ENCODE measurements around the gene NHLRC4. TPM values are rescaled to one million over a fixed set of nuclear protein-coding genes. Genes with fewer than 3 reads are reported as not detected.

The NHLRC4 gene
- total and polyA plus RNA-seq, 4 donors: 2.3 to 8.6 (median 5.7) TPM

DNA sequence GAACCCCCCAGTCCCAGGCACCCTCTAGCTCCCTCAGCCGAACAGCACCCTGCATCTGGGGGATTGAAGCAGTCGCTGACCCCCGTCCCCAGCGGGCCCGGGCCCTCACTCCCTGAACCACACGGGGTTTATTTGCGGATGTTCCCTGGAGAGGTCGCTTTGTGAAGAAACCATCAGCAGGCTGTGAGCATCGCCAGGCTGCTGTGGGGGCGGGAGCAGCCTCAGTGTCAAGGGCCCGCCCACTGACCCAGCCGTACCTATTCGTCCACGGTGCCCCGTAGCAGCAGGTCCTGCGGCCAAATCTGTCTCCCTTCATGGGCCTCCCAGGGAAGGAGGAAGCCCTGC lies 16.6 kb downstream of the NHLRC4 start:
- TF ChIP-seq, protein P1, sequence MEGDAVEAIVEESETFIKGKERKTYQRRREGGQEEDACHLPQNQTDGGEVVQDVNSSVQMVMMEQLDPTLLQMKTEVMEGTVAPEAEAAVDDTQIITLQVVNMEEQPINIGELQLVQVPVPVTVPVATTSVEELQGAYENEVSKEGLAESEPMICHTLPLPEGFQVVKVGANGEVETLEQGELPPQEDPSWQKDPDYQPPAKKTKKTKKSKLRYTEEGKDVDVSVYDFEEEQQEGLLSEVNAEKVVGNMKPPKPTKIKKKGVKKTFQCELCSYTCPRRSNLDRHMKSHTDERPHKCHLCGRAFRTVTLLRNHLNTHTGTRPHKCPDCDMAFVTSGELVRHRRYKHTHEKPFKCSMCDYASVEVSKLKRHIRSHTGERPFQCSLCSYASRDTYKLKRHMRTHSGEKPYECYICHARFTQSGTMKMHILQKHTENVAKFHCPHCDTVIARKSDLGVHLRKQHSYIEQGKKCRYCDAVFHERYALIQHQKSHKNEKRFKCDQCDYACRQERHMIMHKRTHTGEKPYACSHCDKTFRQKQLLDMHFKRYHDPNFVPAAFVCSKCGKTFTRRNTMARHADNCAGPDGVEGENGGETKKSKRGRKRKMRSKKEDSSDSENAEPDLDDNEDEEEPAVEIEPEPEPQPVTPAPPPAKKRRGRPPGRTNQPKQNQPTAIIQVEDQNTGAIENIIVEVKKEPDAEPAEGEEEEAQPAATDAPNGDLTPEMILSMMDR (IDR thresholded peaks at IDR 0.05; ENCODE audit: control extremely low read depth, extremely low read depth): no peak
- H3K4me1 ChIP-seq (ENCODE audit: control insufficient read depth in 5 of 5, insufficient read depth in 5 of 5, low read length in 5 of 5): peaks cover 0 to 22% (median 4%) of the 10 kb centered on the region in 5 donors
- H3K4me3 ChIP-seq: no peak overlapping the region
- ATAC-seq (ENCODE audit: insufficient read depth, low FRiP score) (no peak), DNase-seq (no peak)
- no peaks in the 10 kb centered on the region for H3K27me3 ChIP-seq (ENCODE audit: control insufficient read depth in 3 of 3, insufficient read depth in 3 of 3, low read length in 2 of 3)
- no peaks in the 10 kb centered on the region for H3K9me3 ChIP-seq (ENCODE audit: control insufficient read depth in 4 of 4, insufficient read depth in 3 of 4, low read length in 3 of 4)
- WGBS, 2 donors: 76 to 81% methylated on average over 15 to 16 of the region's 16 CpGs
- H3K9ac ChIP-seq (ENCODE audit: insufficient read depth in 1 of 2, low read length in 2 of 2): no peak overlapping the region
- no peak overlapping the region for H3K27ac ChIP-seq (ENCODE audit: low read depth in 1 of 2, low read length in 1 of 2)
- peaks cover 0 to 19% (median 0%) of the 10 kb centered on the region in 4 donors for H3K36me3 ChIP-seq (ENCODE audit: control insufficient read depth in 4 of 4, insufficient read depth in 4 of 4, low read length in 4 of 4)

DNA sequence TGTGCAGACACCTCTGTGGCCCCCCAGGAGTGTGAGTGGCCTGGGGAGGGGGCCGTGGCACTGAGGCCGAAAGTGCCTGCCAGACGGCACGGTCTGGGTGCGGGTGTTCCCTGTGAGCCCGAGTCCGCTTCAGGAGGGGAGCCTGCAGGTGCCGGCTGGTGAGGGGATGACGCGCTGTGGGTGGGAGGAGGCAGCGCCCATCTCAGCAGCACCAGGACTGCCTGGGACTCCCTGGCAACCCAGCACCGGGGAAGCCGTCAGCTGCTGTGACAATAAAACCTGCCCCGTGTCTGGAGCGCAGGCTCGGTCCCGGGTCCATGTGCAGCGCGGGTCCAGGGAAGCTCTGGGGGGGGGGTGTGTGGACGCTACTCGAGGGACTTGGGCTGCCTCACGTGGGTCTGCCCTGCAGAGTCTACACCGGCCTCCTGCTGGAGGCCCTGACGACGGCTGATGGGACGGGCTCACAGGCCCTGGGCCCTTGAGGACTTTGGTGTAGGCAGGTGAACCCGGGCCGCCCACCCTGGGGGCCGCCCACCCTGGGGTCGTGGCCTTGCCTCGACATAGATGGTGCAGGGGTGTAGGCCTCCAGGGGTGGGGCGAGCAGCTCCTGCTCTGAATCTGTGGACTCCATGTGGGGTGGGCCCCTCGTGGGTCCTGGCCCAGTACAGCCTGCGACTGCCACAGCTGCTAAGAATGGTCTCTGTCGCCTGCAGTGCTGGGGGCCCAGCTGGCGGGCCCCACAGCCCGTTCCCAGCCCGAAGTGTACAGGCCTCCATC lies 17.2 kb downstream of the NHLRC4 start:
- H3K36me3 ChIP-seq (ENCODE audit: control insufficient read depth in 4 of 4, insufficient read depth in 4 of 4, low read length in 4 of 4): peaks cover 0 to 19% (median 0%) of the 10 kb centered on the region in 4 donors
- 63 to 79% methylated on average over 36 to 38 of the region's 38 CpGs for WGBS, 2 donors
- H3K9ac ChIP-seq (ENCODE audit: insufficient read depth in 1 of 2, low read length in 2 of 2): no peak overlapping the region
- no peak overlapping the region for H3K4me3 ChIP-seq
- H3K27me3 ChIP-seq (ENCODE audit: control insufficient read depth in 3 of 3, insufficient read depth in 3 of 3, low read length in 2 of 3): no peaks in the 10 kb centered on the region
- H3K4me1 ChIP-seq (ENCODE audit: control insufficient read depth in 5 of 5, insufficient read depth in 5 of 5, low read length in 5 of 5): peaks cover 0 to 23% (median 4%) of the 10 kb centered on the region in 5 donors
- no peak for DNase-seq
- TF ChIP-seq, protein P1 (IDR thresholded peaks at IDR 0.05; ENCODE audit: control extremely low read depth, extremely low read depth): no peak
- ATAC-seq (ENCODE audit: insufficient read depth, low FRiP score): no peak
- H3K27ac ChIP-seq (ENCODE audit: low read depth in 1 of 2, low read length in 1 of 2): no peak overlapping the region
- H3K9me3 ChIP-seq (ENCODE audit: control insufficient read depth in 4 of 4, insufficient read depth in 3 of 4, low read length in 3 of 4): no peaks in the 10 kb centered on the region

DNA sequence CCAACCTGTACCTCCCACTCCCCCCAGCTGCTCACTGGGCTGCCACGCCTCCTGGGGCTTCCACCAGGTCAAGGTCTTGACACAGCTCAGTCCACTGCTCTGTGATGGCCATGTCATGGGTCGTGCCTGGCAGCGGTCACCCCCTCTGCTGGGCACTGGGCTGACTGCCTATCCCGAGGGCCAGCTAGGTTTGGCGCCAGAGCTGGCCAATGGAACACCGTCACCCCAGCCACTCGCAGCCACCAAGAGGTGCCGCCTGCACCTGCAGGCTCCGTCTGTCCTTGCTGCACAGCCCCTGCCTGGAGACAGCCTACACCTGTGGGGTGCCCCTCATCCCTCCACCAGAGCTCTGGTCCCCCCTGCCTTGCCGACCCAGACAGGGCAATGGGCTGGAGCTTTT lies 18.5 kb downstream of the NHLRC4 start:
- Histone ChIP-seq H3K4me1 (ENCODE audit: control insufficient read depth in 5 of 5, insufficient read depth in 5 of 5, low read length in 5 of 5) (peaks cover 0 to 23% (median 4%) of the 10 kb centered on the region in 5 donors), H3K4me3 (no peak overlapping the region), H3K27ac (ENCODE audit: low read depth in 1 of 2, low read length in 1 of 2) (no peak overlapping the region), H3K27me3 (ENCODE audit: control insufficient read depth in 3 of 3, insufficient read depth in 3 of 3, low read length in 2 of 3) (no peaks in the 10 kb centered on the region), H3K9me3 (ENCODE audit: control insufficient read depth in 4 of 4, insufficient read depth in 3 of 4, low read length in 3 of 4) (no peaks in the 10 kb centered on the region), H3K36me3 (ENCODE audit: control insufficient read depth in 4 of 4, insufficient read depth in 4 of 4, low read length in 4 of 4) (peaks cover 0 to 13% (median 0%) of the 10 kb centered on the region in 4 donors), H3K9ac (ENCODE audit: insufficient read depth in 1 of 2, low read length in 2 of 2) (no peak overlapping the region)
- WGBS, 2 donors: 22 to 25% methylated on average over 10 of the region's 10 CpGs
- DNase-seq: no peak
- no peak for ATAC-seq (ENCODE audit: insufficient read depth, low FRiP score)
- TF ChIP-seq, protein P1 (IDR thresholded peaks at IDR 0.05; ENCODE audit: control extremely low read depth, extremely low read depth): no peak

All from lung (tissue), 12 donors.